Esophagus squamous epithelium (tissue), 5 donors: ENCODE results near the gene HIPK3. TPM values are rescaled to one million over a fixed set of nuclear protein-coding genes. Genes with fewer than 3 reads are reported as not detected.

Experiments used
- DNase-seq: peaks from one replicate; lab custom pipeline; 2025; lab: John Stamatoyannopoulos, UW
- H3K27ac ChIP-seq, 4 donors: fragments of 200-600 bp; sonication (generic); one replicate each; pipeline ENCODE4 v1.5.1; 2016 to 2019; ENCODE audit warnings: mild to moderate bottlenecking in 1 of 4
- H3K27me3 ChIP-seq, 4 donors: fragments of 200-600 bp; sonication (generic); 1 replicate in 3 of 4; 2 replicates in 1 of 4; pipeline versions ENCODE4 v1.5.1 to v1.6.0; 2017 to 2021; ENCODE audit warnings: antibody characterized with exemption in 1 of 4
- H3K36me3 ChIP-seq, 3 donors: fragments of 200-600 bp; sonication (generic); one replicate each; pipeline ENCODE4 v1.5.1; 2016 to 2019
- H3K4me1 ChIP-seq, 3 donors: fragments of 200-600 bp; sonication (generic); one replicate each; pipeline ENCODE4 v1.5.1; 2017 to 2019
- H3K4me3 ChIP-seq, 4 donors: fragments of 200-600 bp; sonication (generic); 1 replicate in 3 of 4; 2 replicates in 1 of 4; pipeline ENCODE4 v1.5.1; 2016 to 2019; ENCODE audit warnings: mild to moderate bottlenecking in 2 of 4, moderate library complexity in 1 of 4
- H3K9me3 ChIP-seq, 3 donors: fragments of 200-600 bp; sonication (generic); one replicate each; pipeline ENCODE4 v1.5.1; 2016 to 2019
- CTCF ChIP-seq, 6 experiments: fragments of 450-650 bp in 4 of 6; fragments of 200-600 bp in 2 of 6; sonication (generic) in 2 of 6; IDR thresholded peaks; one replicate each; pipeline ENCODE4 v1.5.1; 2016 to 2019; ENCODE audit warnings: antibody characterized with exemption in 6 of 6, mild to moderate bottlenecking in 4 of 6, moderate library complexity in 4 of 6
- POLR2A ChIP-seq, 4 donors: fragments of 450-650 bp; IDR thresholded peaks; one replicate each; pipeline ENCODE4 v1.6.1; 2017; ENCODE audit warnings: antibody characterized with exemption in 4 of 4, mild to moderate bottlenecking in 4 of 4, moderate library complexity in 3 of 4
- WGBS, 2 donors: methylation state at CpG; one replicate each; pipeline ENCODE4 v1.1.5; 2018; 5-methylcytosine and 5-hydroxymethylcytosine counted together
- intact Hi-C: fragments of 100-400 bp; cut with DNase I; formaldehyde crosslinking; loops from one replicate; pipeline ENCODE4 v1.15.0; 2022
- total RNA-seq, 4 donors: library from RNA; depleted of rRNA; stranded (reverse); fragments of >200 nt; gene quantifications; one replicate each; pipeline ENCODE4 v1.1.0, GENCODE V29; 2016
- donor health status: DM: yes; HTN: yes; CAD: no.

HIPK3 gene
- total RNA-seq, 4 donors from 2014 or later, result 43.8 to 169 (median 68.9) TPM

- no peak for DNase-seq
- WGBS, 2 donors, result 81 to 86% methylated on average over 2 of the region's 2 CpGs
- peaks cover 0 to 17% (median 0%) of the 10 kb centered on the region in 3 donors for H3K4me1 ChIP-seq
- no peaks in the 10 kb centered on the region for H3K27me3 ChIP-seq
- no peak overlapping the region for H3K27ac ChIP-seq
- TF ChIP-seq CTCF (IDR thresholded peaks at IDR 0.05) (no peak), POLR2A (IDR thresholded peaks at IDR 0.05) (no peak)
- H3K9me3 ChIP-seq, result no peaks in the 10 kb centered on the region
- intact Hi-C loops, result no loop called here
- H3K36me3 ChIP-seq, result peaks cover 0 to 35% (median 0%) of the 10 kb centered on the region in 3 donors
- no peak overlapping the region for H3K4me3 ChIP-seq
Observed at GRCh38 chr11:33284818-33285217, 27.6 kb downstream of the HIPK3 start.

- 61 to 74% methylated on average over 1 of the region's 1 CpG for WGBS, 2 donors
- Histone ChIP-seq H3K9me3 (no peaks in the 10 kb centered on the region), H3K4me3 (no peak overlapping the region), H3K27me3 (no peaks in the 10 kb centered on the region), H3K36me3 (peaks cover 0 to 56% (median 0%) of the 10 kb centered on the region in 3 donors), H3K27ac (no peak overlapping the region), H3K4me1 (peaks cover 0 to 33% (median 8%) of the 10 kb centered on the region in 3 donors)
- intact Hi-C loops, result no loop called here
- no peak for DNase-seq
- TF ChIP-seq POLR2A (IDR thresholded peaks at IDR 0.05) (no peak), CTCF (IDR thresholded peaks at IDR 0.05) (no peak)
Observed at GRCh38 chr11:33290319-33290718, 33.1 kb downstream of the HIPK3 start.

- peaks cover 0 to 40% (median 8%) of the 10 kb centered on the region in 3 donors for H3K4me1 ChIP-seq
- peaks cover 0 to 59% (median 0%) of the 10 kb centered on the region in 3 donors for H3K36me3 ChIP-seq
- WGBS, 2 donors, result 53 to 79% methylated on average over 6 of the region's 6 CpGs
- no peak for DNase-seq
- H3K4me3 ChIP-seq, result no peak overlapping the region
- H3K27ac ChIP-seq, result peak overlapping the region in 1 of 4 donors; percentile 6
- no peaks in the 10 kb centered on the region for H3K27me3 ChIP-seq
- no peak for TF ChIP-seq POLR2A (IDR thresholded peaks at IDR 0.05)
- TF ChIP-seq CTCF (IDR thresholded peaks at IDR 0.05), result no peak
- H3K9me3 ChIP-seq, result no peaks in the 10 kb centered on the region
- intact Hi-C loops, result no loop called here
Observed at GRCh38 chr11:33291004-33291777, 34.0 kb downstream of the HIPK3 start.

GRCh38 chr11:33292311-33292710, 35.1 kb downstream of the HIPK3 start:
- no peaks in the 10 kb centered on the region for H3K9me3 ChIP-seq
- TF ChIP-seq CTCF (IDR thresholded peaks at IDR 0.05), result no peak
- no peak for TF ChIP-seq POLR2A (IDR thresholded peaks at IDR 0.05)
- no peak for DNase-seq
- WGBS, 2 donors, result 83 to 90% methylated on average over 2 of the region's 2 CpGs
- H3K36me3 ChIP-seq, result peaks cover 0 to 48% (median 0%) of the 10 kb centered on the region in 3 donors
- H3K4me1 ChIP-seq, result peaks cover 0 to 47% (median 13%) of the 10 kb centered on the region in 3 donors
- H3K27ac ChIP-seq, result no peak overlapping the region
- intact Hi-C loops, result no loop called here
- H3K4me3 ChIP-seq, result no peak overlapping the region
- no peaks in the 10 kb centered on the region for H3K27me3 ChIP-seq

GRCh38 chr11:33294224-33294623, 37.0 kb downstream of the HIPK3 start:
- H3K27me3 ChIP-seq, result no peaks in the 10 kb centered on the region
- DNase-seq, result no peak
- 80 to 87% methylated on average over 4 of the region's 4 CpGs for WGBS, 2 donors
- H3K4me1 ChIP-seq, result peaks cover 0 to 49% (median 13%) of the 10 kb centered on the region in 3 donors
- intact Hi-C loops, result no loop called here
- no peak for TF ChIP-seq CTCF (IDR thresholded peaks at IDR 0.05)
- TF ChIP-seq POLR2A (IDR thresholded peaks at IDR 0.05), result no peak
- peaks cover 0 to 36% (median 0%) of the 10 kb centered on the region in 3 donors for H3K36me3 ChIP-seq
- H3K9me3 ChIP-seq, result no peaks in the 10 kb centered on the region
- no peak overlapping the region for H3K4me3 ChIP-seq
- H3K27ac ChIP-seq, result no peak overlapping the region
